HepG2 (cell line): ENCODE measurements around the gene TBCD. TPM values are rescaled to one million over a fixed set of nuclear protein-coding genes. Genes with fewer than 3 reads are reported as not detected.
A peak's percentile ranks its signal among the peaks of the same experiment; 100 is the strongest.

Source experiments
- BRCA1 ChIP-seq: sonication (generic); formaldehyde crosslinking; IDR thresholded peaks from 2 replicates; pipeline ENCODE4 v1.4.0; 2020; ENCODE audit warnings: missing genetic modification reagents
- FOXA1 ChIP-seq, 2 experiments: fragments of 450-650 bp in 1 of 2; sonication (generic) in 1 of 2; formaldehyde crosslinking in 1 of 2; IDR thresholded peaks; 2 replicates each; pipeline versions ENCODE4 v1.4.0 to v1.6.1; 2016 to 2020; ENCODE audit warnings: missing genetic modification reagents in 1 of 2
- FUBP1 ChIP-seq: sonication (generic); formaldehyde crosslinking; IDR thresholded peaks from 2 replicates; pipeline ENCODE4 v1.5.1; 2020; ENCODE audit warnings: missing genetic modification reagents, mild to moderate bottlenecking, borderline replicate concordance
- HMGA1 ChIP-seq: sonication (generic); formaldehyde crosslinking; conservative IDR thresholded peaks from 2 replicates; pipeline ENCODE4 v1.4.0; 2020; ENCODE audit warnings: missing genetic modification reagents
- IRF2 ChIP-seq: IDR thresholded peaks from 2 replicates; pipeline ENCODE4 v1.6.1; 2018; ENCODE audit warnings: missing genetic modification reagents, missing compliant biosample characterization
- MAF1 ChIP-seq: sonication (generic); formaldehyde crosslinking; IDR thresholded peaks from 2 replicates; pipeline ENCODE4 v1.5.0; 2020; ENCODE audit warnings: missing genetic modification reagents, borderline replicate concordance
- PITX1 ChIP-seq: sonication (generic); formaldehyde crosslinking; IDR thresholded peaks from 2 replicates; pipeline ENCODE4 v1.5.1; 2020; ENCODE audit warnings: mild to moderate bottlenecking, missing genetic modification reagents
- SAP130 ChIP-seq: IDR thresholded peaks from 2 replicates; pipeline ENCODE4 v1.6.1; 2016; ENCODE audit warnings: low read depth
- ZHX2 ChIP-seq, 2 experiments: sonication (generic) in 1 of 2; formaldehyde crosslinking in 1 of 2; IDR thresholded peaks; 2 replicates each; pipeline versions ENCODE4 v1.6.1 to v1.9.0; 2014 to 2022; ENCODE audit warnings: antibody characterized with exemption in 1 of 2, borderline replicate concordance in 1 of 2, inconsistent platforms in 1 of 2, low read depth in 1 of 2, missing genetic modification reagents in 1 of 2
- ZNF136 ChIP-seq: sonication (generic); formaldehyde crosslinking; IDR thresholded peaks from 2 replicates; pipeline ENCODE4 v1.8.1; 2022; ENCODE audit warnings: low read depth, mild to moderate bottlenecking, moderate library complexity, missing genetic modification reagents
- ZNF274 ChIP-seq: sonication (generic); formaldehyde crosslinking; IDR thresholded peaks from 2 replicates; pipeline ENCODE4 v1.5.1; 2020; ENCODE audit warnings: mild to moderate bottlenecking, missing genetic modification reagents
- ZNF788 ChIP-seq: sonication (generic); formaldehyde crosslinking; IDR thresholded peaks from 2 replicates; pipeline ENCODE4 v1.5.0; 2020; ENCODE audit warnings: mild to moderate bottlenecking, missing genetic modification reagents, borderline replicate concordance
- ZNF891 ChIP-seq: sonication (generic); formaldehyde crosslinking; IDR thresholded peaks from 2 replicates; pipeline ENCODE4 v1.5.0; 2020; ENCODE audit warnings: mild to moderate bottlenecking, missing genetic modification reagents
- polyA plus RNA-seq, 8 experiments: library from polyadenylated mRNA; depleted of rRNA in 3 of 8; stranded (reverse) in 7 of 8; unstranded in 1 of 8; fragments of >200 nt; fragmentation: Illumina TruSeq in 4 of 8; extraction: Trizol in 4 of 8; gene quantifications; 2 replicates each; pipeline versions ENCODE4 v1.2.1 to v1.2.3, GENCODE V29; 2011 to 2016; ENCODE audit warnings: low read depth in 4 of 8, missing spikeins in 1 of 8, mixed read lengths in 1 of 8; ENCODE audit not compliant: insufficient read depth in 1 of 8
- total RNA-seq, 5 experiments: library from RNA; depleted of rRNA; stranded (reverse); fragments of >200 nt; fragmentation: Illumina TruSeq; extraction: Trizol; gene quantifications; 2 replicates each; pipeline ENCODE4 v1.2.3, GENCODE V29; 2016; ENCODE audit warnings: low read depth in 1 of 5
- TF ChIP-seq, protein P1 (sequence below): sonication (generic); formaldehyde crosslinking; IDR thresholded peaks from 2 replicates; pipeline ENCODE4 v1.8.1; 2023; ENCODE audit warnings: mild to moderate bottlenecking, missing genetic modification reagents
- TF ChIP-seq, protein P2 (sequence below): sonication (generic); formaldehyde crosslinking; IDR thresholded peaks from 2 replicates; pipeline ENCODE4 v1.4.0; 2020; ENCODE audit warnings: missing genetic modification reagents; ENCODE audit errors: not compliant biosample characterization
- TF ChIP-seq, protein P3 (sequence below): sonication (generic); formaldehyde crosslinking; IDR thresholded peaks from 2 replicates; pipeline ENCODE4 v1.5.1; 2020; ENCODE audit warnings: missing genetic modification reagents, mild to moderate bottlenecking, borderline replicate concordance

The TBCD gene
- total and polyA plus RNA-seq, 2 of the 13 experiments (the other 11 are each of a cell fraction or from before 2014, with no cell fraction given), result 33.9 to 54.8 TPM

GRCh38 chr17:82881900-82882714, 130.2 kb downstream of the TBCD start (continued):
- TF ChIP-seq, protein P1, sequence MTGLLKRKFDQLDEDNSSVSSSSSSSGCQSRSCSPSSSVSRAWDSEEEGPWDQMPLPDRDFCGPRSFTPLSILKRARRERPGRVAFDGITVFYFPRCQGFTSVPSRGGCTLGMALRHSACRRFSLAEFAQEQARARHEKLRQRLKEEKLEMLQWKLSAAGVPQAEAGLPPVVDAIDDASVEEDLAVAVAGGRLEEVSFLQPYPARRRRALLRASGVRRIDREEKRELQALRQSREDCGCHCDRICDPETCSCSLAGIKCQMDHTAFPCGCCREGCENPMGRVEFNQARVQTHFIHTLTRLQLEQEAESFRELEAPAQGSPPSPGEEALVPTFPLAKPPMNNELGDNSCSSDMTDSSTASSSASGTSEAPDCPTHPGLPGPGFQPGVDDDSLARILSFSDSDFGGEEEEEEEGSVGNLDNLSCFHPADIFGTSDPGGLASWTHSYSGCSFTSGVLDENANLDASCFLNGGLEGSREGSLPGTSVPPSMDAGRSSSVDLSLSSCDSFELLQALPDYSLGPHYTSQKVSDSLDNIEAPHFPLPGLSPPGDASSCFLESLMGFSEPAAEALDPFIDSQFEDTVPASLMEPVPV (CRISPR knock-in tag), result no peak
- no peak for TF ChIP-seq HMGA1 (CRISPR knock-in tag)
- TF ChIP-seq ZHX2 (IDR thresholded peaks at IDR 0.05; ENCODE audit: low read depth), result 0 out of 2 replicates have a peak, but pooled peaks have one; percentile 30
- TF ChIP-seq ZHX2 (CRISPR knock-in tag; IDR thresholded peaks at IDR 0.05; ENCODE audit: borderline replicate concordance), result no peak
- TF ChIP-seq, protein P2, sequence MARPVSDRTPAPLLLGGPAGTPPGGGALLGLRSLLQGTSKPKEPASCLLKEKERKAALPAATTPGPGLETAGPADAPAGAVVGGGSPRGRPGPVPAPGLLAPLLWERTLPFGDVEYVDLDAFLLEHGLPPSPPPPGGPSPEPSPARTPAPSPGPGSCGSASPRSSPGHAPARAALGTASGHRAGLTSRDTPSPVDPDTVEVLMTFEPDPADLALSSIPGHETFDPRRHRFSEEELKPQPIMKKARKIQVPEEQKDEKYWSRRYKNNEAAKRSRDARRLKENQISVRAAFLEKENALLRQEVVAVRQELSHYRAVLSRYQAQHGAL (CRISPR knock-in tag), result no peak
- no peak for TF ChIP-seq BRCA1 (CRISPR knock-in tag)
- TF ChIP-seq ZNF274 (CRISPR knock-in tag), result peak; percentile 88
- TF ChIP-seq ZNF136 (CRISPR knock-in tag), result peak; percentile 79; the same call in 1 of the 2 replicates
- no peak for TF ChIP-seq FOXA1 (IDR thresholded peaks at IDR 0.05)
- peak; percentile 63 for TF ChIP-seq FOXA1 (CRISPR knock-in tag; IDR thresholded peaks at IDR 0.05)
- no peak for TF ChIP-seq PITX1 (CRISPR knock-in tag)
- peak; percentile 42; the same call in 1 of the 2 replicates for TF ChIP-seq ZNF891 (CRISPR knock-in tag)
- TF ChIP-seq, protein P3, sequence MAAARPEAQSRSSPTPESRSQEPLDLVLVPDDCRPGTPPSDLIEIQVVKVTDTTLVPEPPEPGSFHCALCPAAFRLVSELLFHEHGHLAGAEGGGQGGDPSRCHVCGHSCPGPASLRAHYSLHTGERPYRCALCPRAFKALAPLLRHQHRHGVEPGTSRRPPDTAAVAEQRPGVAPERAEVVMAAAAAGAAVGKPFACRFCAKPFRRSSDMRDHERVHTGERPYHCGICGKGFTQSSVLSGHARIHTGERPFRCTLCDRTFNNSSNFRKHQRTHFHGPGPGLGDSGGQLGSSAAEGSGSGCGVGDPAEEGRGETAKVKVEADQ (CRISPR knock-in tag), result no peak
- TF ChIP-seq SAP130 (CRISPR knock-in tag), result peak; percentile 67
- TF ChIP-seq ZNF788 (CRISPR knock-in tag), result peak; percentile 60; the same call in 1 of the 2 replicates
- TF ChIP-seq MAF1 (CRISPR knock-in tag), result no peak
- no peak for TF ChIP-seq IRF2 (CRISPR knock-in tag)
- no peak for TF ChIP-seq FUBP1
